T-helper 1 cell treated with Interleukin-12 subunit alpha and Interleukin-12 subunit beta and Interleukin-4 antibody, amounts not matched to agents 30 ng/mL and 1 ng/mL, for 36 hours (primary cell): Measurements from ENCODE around the gene GGT5. TPM values are rescaled to one million over a fixed set of nuclear protein-coding genes. Genes with fewer than 3 reads are reported as not detected.
"Not testable (repeated sequence)": the region's sequence is repeated elsewhere in the genome, so short reads cannot be mapped to it uniquely, and the experiment has no call there.

Source experiments
- intact Hi-C: fragments of 100-400 bp; cut with micrococcal nuclease; formaldehyde crosslinking; loops from one replicate; pipeline ENCODE4 v1.15.1; 2024
- total RNA-seq: library from RNA; stranded (reverse); gene quantifications from 2 replicates; pipeline ENCODE4 v1.2.3, GENCODE V29; 2022

GGT5 gene
- total RNA-seq, 1 donor from 2014 or later: 0.32 TPM

GRCh38 chr22:24185501-24186351 lies 59.2 kb downstream of the GGT5 start:
- intact Hi-C loops: no loop called here

GRCh38 chr22:24185001-24185500 lies 59.8 kb downstream of the GGT5 start:
- intact Hi-C loops: no loop called here

GRCh38 chr22:24184057-24184798 lies 60.7 kb downstream of the GGT5 start:
- intact Hi-C loops: no loop called here

GRCh38 chr22:24183321-24184031 lies 61.4 kb downstream of the GGT5 start:
- intact Hi-C loops: no loop called here

- intact Hi-C loops: not testable (repeated sequence)
Observed at GRCh38 chr22:24182900-24183246, 62.0 kb downstream of the GGT5 start.

- intact Hi-C loops: no loop called here
Observed at GRCh38 chr22:24181996-24182899, 62.6 kb downstream of the GGT5 start.

- intact Hi-C loops: no loop called here
Observed at GRCh38 chr22:24181088-24181995, 63.5 kb downstream of the GGT5 start, which contains the start of gene SUSD2. TSS of gene SUSD2 (plus strand) at chr22:24181487. CDS start at chr22:24181520, 33 bp downstream.

GRCh38 chr22:24180316-24181087 lies 64.4 kb downstream of the GGT5 start:
- intact Hi-C loops: no loop called here

GRCh38 chr22:24179478-24180210 lies 65.2 kb downstream of the GGT5 start:
- intact Hi-C loops: no loop called here

- intact Hi-C loops: no loop called here
Observed at GRCh38 chr22:24178502-24179440, 66.1 kb downstream of the GGT5 start.

- intact Hi-C loops: no loop called here
Observed at GRCh38 chr22:24178021-24178431, 66.9 kb downstream of the GGT5 start.

- intact Hi-C loops: no loop called here
Observed at GRCh38 chr22:24177456-24177855, 67.4 kb downstream of the GGT5 start.

- intact Hi-C loops: no loop called here
Observed at GRCh38 chr22:24177045-24177444, 67.8 kb downstream of the GGT5 start.

GRCh38 chr22:24176630-24177029 lies 68.3 kb downstream of the GGT5 start:
- intact Hi-C loops: no loop called here

GRCh38 chr22:24176040-24176439 lies 68.8 kb downstream of the GGT5 start:
- intact Hi-C loops: no loop called here

- intact Hi-C loops: loop anchor here (1.0 to 2.0 kb wide), 2 partner anchors 42 to 68 kb away; no protein-coding TSS in a partner anchor
Observed at GRCh38 chr22:24175160-24175808, 69.6 kb downstream of the GGT5 start.
